ENCODE measurements around the gene LIG3.
"Not testable (repeated sequence)": the region's sequence is repeated elsewhere in the genome, so short reads cannot be mapped to it uniquely, and the experiment has no call there.

LIG3 gene

GRCh38 chr17:34999456-34999855, 19.1 kb downstream of the LIG3 start:
- no peak for DNase-seq (ENCODE audit: low spot score)

DNA sequence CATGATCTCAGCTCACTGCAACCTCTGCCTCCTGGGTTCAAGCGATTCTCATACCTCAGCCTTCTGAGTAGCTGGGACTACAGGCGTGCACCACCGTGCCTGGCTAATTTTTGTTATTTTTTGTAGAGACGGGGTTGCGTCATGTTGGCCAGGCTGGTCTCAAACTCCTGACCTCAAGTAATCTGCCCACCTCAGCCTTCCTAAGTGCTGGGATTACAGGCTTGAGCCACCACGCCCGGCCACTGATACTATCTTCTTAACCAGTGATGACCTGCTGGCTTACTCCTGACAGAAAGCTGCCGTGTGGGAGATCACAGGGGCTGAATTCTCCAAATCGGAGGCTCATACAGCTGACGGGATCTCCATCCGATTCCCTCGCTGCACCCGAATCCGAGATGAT, 20.7 kb downstream of the LIG3 start:
- not testable (repeated sequence) for DNase-seq (ENCODE audit: low spot score)

DNA sequence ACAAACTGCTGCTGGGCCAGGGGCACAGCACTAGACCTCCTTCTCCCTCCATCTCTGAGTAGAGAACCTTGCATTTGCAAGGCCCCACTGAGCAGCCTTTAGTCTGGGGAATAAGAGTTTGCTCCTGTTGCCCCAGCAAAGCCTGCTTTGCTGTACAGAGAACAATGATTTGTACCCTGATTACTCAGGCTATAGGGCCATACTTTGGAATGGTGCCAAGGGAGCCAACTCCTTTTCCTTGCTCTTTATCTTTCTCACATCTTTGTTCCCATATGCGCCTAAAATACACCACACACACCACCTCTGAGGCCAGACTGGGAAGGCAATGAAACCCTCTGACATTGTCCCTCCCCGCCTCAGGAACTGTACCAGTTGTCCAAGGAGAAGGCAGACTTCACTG, 21.2 kb downstream of the LIG3 start:
- no peak for DNase-seq (ENCODE audit: low spot score)

DNA sequence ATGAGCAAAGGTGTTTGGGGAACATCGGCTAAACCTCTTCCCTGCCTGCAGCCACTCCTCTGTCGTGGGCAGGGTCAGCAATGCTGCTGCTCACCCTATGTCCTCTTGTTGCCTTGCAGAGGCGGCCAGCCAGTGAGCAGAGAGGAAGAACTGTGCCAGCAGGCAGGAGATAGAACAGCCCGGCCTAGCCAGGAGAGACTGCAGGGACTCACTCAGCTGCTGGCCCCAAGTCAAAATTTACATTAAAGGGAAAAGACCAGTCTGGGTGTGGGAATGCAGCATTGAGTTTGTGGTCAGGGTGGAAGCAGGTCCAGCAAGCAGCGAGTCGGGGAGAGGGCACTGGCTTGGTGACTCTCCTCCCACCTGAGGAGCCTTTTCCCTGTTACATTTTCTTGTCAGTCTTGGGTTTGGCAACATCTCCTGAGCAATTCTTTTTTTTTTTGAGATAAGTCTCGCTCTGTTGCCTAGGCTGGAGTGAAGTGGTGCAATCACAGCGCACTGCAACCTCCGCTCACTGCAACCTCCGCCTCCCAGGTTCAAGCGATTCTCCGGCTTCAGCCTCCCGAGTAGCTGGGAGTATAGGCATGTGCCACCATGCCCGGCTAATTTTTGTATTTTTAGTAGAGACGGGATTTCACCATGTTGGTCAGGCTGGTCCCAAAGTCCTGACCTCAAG, 22.7 kb downstream of the LIG3 start:
- DNase-seq (ENCODE audit: low spot score), result peak; percentile 8

- no peak for DNase-seq (ENCODE audit: low spot score)
These were observed 23.5 kb downstream of the LIG3 start for GRCh38 chr17:35003778-35004177.

- DNase-seq (ENCODE audit: low spot score), result no peak
These were observed 26.0 kb downstream of the LIG3 start for GRCh38 chr17:35006345-35006744.

DNA sequence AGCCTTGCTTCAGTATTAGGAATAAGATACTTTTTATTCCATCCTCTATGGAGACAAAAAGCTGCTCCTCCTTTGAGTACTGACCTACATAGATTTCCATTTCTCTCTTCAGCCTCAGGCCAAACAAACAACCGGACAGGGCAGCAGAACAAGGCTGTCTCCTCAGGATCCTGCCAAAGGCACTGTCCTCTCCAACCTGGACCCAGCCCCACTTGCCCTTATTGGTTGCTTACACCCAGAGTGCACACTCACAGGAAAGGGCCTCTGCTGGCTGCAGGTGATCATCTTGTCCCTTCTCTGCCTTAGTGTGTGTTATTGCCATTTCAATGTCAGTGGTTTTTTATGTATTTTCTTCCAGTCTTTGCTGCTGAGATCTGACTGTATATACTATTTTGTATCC, 26.6 kb downstream of the LIG3 start:
- DNase-seq (ENCODE audit: low spot score), result no peak

DNA sequence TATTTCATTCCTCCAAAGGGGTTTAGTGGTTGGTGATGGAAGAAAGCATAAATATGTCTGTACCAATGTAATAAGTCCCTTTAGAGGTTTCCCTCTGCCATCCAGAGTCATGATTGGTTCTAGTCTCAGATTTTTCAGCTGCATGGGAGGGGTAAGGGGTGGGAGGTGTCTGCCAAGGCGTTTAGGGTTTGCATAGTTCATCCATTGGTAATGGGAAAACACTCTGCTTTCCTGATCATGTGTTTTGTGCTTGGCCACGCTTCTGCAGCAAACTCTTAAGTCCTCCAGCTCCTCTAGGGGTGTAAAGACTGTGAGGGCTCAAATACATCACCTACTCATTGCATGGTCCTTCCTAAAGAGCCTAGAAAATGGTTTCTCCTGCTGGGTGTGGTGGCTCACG, 29.8 kb downstream of the LIG3 start:
- DNase-seq (ENCODE audit: low spot score), result no peak

- DNase-seq (ENCODE audit: low spot score), result no peak
These were observed 31.4 kb downstream of the LIG3 start for GRCh38 chr17:35011671-35012216.

DNA sequence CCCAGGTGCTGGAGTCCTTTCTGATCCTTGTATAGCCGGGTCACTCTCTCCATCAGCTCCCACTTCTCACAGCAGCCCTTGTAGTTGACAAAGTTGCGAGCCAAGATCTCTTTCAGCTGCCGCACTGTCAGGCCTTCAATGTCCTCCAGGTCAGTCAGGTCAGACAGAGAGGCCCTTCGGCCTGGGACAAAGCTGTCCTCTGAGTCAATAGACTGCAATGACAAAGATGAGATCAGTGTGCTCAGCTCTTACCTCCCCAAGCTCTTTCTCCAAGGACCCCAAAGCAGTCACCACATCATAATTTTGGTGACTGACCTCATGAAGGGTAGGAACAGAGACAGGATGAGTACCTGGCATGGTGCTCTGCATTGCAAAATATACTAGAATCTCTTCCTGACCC, 36.1 kb downstream of the LIG3 start:
- DNase-seq (ENCODE audit: low spot score), result no peak

GRCh38 chr17:35017021-35017420, 36.7 kb downstream of the LIG3 start:
- no peak for DNase-seq (ENCODE audit: low spot score)

GRCh38 chr17:35018814-35019213, 38.5 kb downstream of the LIG3 start:
- DNase-seq (ENCODE audit: low spot score), result no peak

GRCh38 chr17:35019386-35020179, 39.3 kb downstream of the LIG3 start:
- no peak for DNase-seq (ENCODE audit: low spot score)

- DNase-seq (ENCODE audit: low spot score), result no peak
These were observed 41.4 kb downstream of the LIG3 start for GRCh38 chr17:35021520-35022380.

GRCh38 chr17:35022536-35023063, 42.3 kb downstream of the LIG3 start:
- peak; percentile 89 for DNase-seq (ENCODE audit: low spot score)

- DNase-seq (ENCODE audit: low spot score), result no peak
These were observed 43.2 kb downstream of the LIG3 start for GRCh38 chr17:35023538-35023937.

GRCh38 chr17:35025541-35025940, 45.2 kb downstream of the LIG3 start:
- no peak for DNase-seq (ENCODE audit: low spot score)

DNA sequence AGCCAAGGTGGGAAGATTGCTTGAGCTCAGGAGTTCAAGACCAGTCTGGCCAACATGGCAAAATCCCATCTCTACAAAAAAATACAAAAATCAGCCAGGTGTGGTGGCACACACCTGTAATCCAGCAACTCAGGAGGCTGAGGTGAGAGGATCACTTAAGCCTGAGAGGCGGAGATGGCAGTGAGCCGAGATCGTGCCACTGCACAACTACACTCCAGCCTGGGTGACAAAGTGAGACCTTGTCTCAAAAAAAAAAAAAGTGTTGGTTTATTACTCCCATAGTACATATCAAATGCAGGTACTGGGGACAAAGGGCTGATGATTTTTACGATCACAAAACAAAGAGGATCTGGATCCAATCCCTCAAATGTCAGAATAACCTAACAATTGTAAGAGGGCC, 47.8 kb downstream of the LIG3 start:
- not testable (repeated sequence) for DNase-seq (ENCODE audit: low spot score)

GRCh38 chr17:35028531-35029262, 48.4 kb downstream of the LIG3 start:
- DNase-seq (ENCODE audit: low spot score), result peak; percentile 48

GRCh38 chr17:35030780-35031179, 50.5 kb downstream of the LIG3 start:
- no peak for DNase-seq (ENCODE audit: low spot score)

DNA sequence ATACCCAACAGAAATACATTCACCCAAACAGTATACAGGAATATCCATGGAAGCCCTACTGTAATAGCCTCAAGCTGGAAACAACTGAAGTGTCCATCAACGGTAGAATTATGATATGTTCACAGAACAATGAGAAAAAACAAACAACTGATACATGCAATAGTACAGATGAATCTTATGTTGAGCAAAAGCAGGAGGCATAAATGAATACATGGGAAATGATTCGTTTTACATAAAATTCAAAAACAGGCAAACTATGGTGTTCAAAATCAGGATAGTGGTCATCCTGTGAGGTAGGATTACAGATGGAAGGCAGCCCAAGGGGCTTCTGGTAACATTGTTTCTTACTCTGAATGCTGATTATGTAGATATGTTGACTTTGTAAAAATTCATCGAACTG, 58.1 kb downstream of the LIG3 start:
- no peak for DNase-seq (ENCODE audit: low spot score)
